ENCODE data around the gene LEF1.

LEF1 gene

GRCh38 chr4:108171339-108172230, 2.9 kb upstream of the LEF1 start:
- H3K4me3 ChIP-seq (ENCODE audit: low read depth, low read length): peak overlapping the region; percentile 85
- peak; percentile 16 for DNase-seq (ENCODE audit: low read depth)
- TF ChIP-seq, protein P1, sequence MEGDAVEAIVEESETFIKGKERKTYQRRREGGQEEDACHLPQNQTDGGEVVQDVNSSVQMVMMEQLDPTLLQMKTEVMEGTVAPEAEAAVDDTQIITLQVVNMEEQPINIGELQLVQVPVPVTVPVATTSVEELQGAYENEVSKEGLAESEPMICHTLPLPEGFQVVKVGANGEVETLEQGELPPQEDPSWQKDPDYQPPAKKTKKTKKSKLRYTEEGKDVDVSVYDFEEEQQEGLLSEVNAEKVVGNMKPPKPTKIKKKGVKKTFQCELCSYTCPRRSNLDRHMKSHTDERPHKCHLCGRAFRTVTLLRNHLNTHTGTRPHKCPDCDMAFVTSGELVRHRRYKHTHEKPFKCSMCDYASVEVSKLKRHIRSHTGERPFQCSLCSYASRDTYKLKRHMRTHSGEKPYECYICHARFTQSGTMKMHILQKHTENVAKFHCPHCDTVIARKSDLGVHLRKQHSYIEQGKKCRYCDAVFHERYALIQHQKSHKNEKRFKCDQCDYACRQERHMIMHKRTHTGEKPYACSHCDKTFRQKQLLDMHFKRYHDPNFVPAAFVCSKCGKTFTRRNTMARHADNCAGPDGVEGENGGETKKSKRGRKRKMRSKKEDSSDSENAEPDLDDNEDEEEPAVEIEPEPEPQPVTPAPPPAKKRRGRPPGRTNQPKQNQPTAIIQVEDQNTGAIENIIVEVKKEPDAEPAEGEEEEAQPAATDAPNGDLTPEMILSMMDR (IDR thresholded peaks at IDR 0.05; ENCODE audit: insufficient read depth, low read depth, low read length, missing control alignments): no peak

GRCh38 chr4:108170631-108171338, 2.1 kb upstream of the LEF1 start:
- DNase-seq (ENCODE audit: low read depth): no peak
- TF ChIP-seq, protein P1 (IDR thresholded peaks at IDR 0.05; ENCODE audit: insufficient read depth, low read depth, low read length, missing control alignments): no peak
- no peak overlapping the region for H3K4me3 ChIP-seq (ENCODE audit: low read depth, low read length)

GRCh38 chr4:108169664-108170063, 932 bp upstream of the LEF1 start:
- TF ChIP-seq, protein P1 (IDR thresholded peaks at IDR 0.05; ENCODE audit: insufficient read depth, low read depth, low read length, missing control alignments): no peak
- no peak for DNase-seq (ENCODE audit: low read depth)

GRCh38 chr4:108168160-108168670, 517 bp downstream of the LEF1 start:
- TF ChIP-seq, protein P1 (IDR thresholded peaks at IDR 0.05; ENCODE audit: insufficient read depth, low read depth, low read length, missing control alignments): no peak
- no peak for DNase-seq (ENCODE audit: low read depth)
- H3K4me3 ChIP-seq (ENCODE audit: low read depth, low read length): peak overlapping the region; percentile 61

More at GRCh38 chr4:108169664-108170063, 932 bp upstream of the LEF1 start:
- no peak overlapping the region for H3K4me3 ChIP-seq (ENCODE audit: low read depth, low read length)

DNA sequence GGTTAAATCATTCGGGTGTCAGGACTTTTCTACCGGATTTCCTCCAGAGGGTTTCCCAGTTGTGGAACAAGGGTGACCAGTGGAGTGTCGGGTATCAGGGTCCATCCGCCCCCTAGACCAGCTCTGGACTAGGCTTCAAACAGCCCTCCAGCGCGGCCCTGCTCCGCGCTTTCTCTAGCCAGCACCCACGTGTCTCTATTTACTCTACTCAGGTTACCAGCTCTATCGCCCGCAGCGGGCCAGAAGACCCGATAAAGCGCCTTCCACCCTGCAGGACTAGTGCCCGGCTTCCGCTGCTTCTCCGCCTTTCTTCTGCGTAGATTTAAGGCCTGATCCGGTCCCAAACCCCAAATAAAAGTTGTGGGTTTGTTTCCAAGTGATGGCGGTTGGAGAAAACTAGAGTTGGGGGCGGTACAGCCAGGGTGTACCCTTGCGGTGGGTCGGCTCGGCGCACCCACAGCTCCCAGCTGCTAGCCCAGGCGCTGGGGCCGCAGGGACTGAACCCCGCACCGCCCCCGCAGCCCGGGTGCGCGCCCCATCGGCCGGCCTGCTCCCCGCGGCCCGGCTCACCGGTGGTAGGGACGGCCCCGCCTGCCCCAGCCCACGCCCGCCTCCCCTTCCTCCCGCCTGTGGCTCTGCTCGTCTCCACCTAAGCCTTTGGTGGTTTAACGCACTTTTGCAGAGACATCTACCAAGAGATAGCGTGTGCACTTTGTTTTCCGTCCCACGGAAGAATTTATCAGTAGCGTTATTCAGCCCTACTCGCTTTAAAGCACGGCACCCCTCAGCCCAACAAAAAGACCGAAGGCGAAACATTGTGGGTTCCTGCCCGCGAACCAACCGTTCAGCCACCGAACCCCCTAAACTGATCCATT, 2.1 kb downstream of the LEF1 start:
- peak; percentile 59 for DNase-seq (ENCODE audit: low read depth)
- peak overlapping the region; percentile 61 for H3K4me3 ChIP-seq (ENCODE audit: low read depth, low read length)
- TF ChIP-seq, protein P1 (IDR thresholded peaks at IDR 0.05; ENCODE audit: insufficient read depth, low read depth, low read length, missing control alignments): no peak

DNA sequence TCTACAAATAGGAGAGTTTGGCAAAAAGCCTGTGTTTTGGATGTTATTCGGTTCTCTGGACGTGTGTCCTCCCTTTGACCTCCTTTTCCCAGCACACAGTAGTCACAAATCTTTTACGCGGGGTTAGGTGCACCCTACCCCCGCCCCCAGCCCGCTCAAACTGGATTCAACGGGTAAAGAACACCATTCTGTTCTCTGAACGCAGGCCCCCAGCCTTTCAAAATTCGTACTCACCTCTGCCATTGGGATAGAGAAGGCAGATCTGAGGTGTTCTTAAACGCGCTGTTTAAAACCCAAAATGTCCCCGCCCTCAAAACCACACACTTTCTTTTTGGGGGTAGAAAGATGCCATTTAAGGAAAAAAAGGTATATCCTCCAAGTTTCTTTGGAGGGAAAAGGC, 2.7 kb downstream of the LEF1 start:
- TF ChIP-seq, protein P1 (IDR thresholded peaks at IDR 0.05; ENCODE audit: insufficient read depth, low read depth, low read length, missing control alignments): no peak
- DNase-seq (ENCODE audit: low read depth): no peak
- peak overlapping the region; percentile 61 for H3K4me3 ChIP-seq (ENCODE audit: low read depth, low read length)
